Type B pancreatic cell (in vitro differentiated cells): ENCODE results near the gene MFSD6. TPM values are rescaled to one million over a fixed set of nuclear protein-coding genes. Genes with fewer than 3 reads are reported as not detected.

Experiments
- DNase-seq: peaks from one replicate; pipeline ENCODE4 v3.0.0; 2021; ENCODE audit warnings: mixed read lengths; ENCODE audit not compliant: unreplicated experiment; ENCODE audit errors: extremely low spot score
- H3K27ac Mint-ChIP-seq: 2 replicates; pipeline ENCODE4 v1.8.0; 2021; ENCODE audit warnings: mild to moderate bottlenecking, mixed read lengths
- H3K27me3 Mint-ChIP-seq: 2 replicates; pipeline ENCODE4 v1.8.0; 2021; ENCODE audit warnings: mixed read lengths
- H3K36me3 Mint-ChIP-seq: 2 replicates; pipeline ENCODE4 v1.8.0; 2021; ENCODE audit warnings: mixed read lengths
- H3K4me1 Mint-ChIP-seq: one replicate; pipeline ENCODE4 v1.8.0; 2021; ENCODE audit warnings: mixed read lengths; ENCODE audit not compliant: unreplicated experiment
- H3K4me3 Mint-ChIP-seq: 2 replicates; pipeline ENCODE4 v1.8.0; 2021; ENCODE audit warnings: mild to moderate bottlenecking, mixed read lengths
- H3K9me3 Mint-ChIP-seq: 2 replicates; pipeline ENCODE4 v1.8.0; 2021; ENCODE audit warnings: mixed read lengths
- CTCF ChIP-seq: fragments of 200-600 bp; sonication (generic); conservative IDR thresholded peaks from 2 replicates; pipeline ENCODE4 v1.5.0; 2021; ENCODE audit warnings: antibody characterized with exemption, mild to moderate bottlenecking
- total RNA-seq: library from RNA; stranded (reverse); gene quantifications from 2 replicates; pipeline ENCODE4 v1.2.1, GENCODE V29; 2021; ENCODE audit warnings: low replicate concordance

Gene MFSD6
- total RNA-seq, 1 donor from 2014 or later = 15.2 TPM

GRCh38 chr2:190512539-190513095 is 104.5 kb downstream of the MFSD6 start:
- no peak for DNase-seq
- Mint-ChIP-seq H3K27me3 (peaks cover 3% of the 10 kb centered on the region), H3K9me3 (no peaks in the 10 kb centered on the region), H3K27ac (no peak overlapping the region), H3K4me1 (no peaks in the 10 kb centered on the region), H3K36me3 (peaks cover 14% of the 10 kb centered on the region), H3K4me3 (no peak overlapping the region)
- TF ChIP-seq CTCF = no peak

- peaks cover 3% of the 10 kb centered on the region for H3K27me3 Mint-ChIP-seq
- no peak for DNase-seq
- no peak overlapping the region for H3K4me3 Mint-ChIP-seq
- H3K27ac Mint-ChIP-seq = no peak overlapping the region
- TF ChIP-seq CTCF = no peak
- no peaks in the 10 kb centered on the region for H3K9me3 Mint-ChIP-seq
- no peaks in the 10 kb centered on the region for H3K4me1 Mint-ChIP-seq
- peaks cover 10% of the 10 kb centered on the region for H3K36me3 Mint-ChIP-seq
Observed at GRCh38 chr2:190513877-190514276, 105.7 kb downstream of the MFSD6 start.

GRCh38 chr2:190514676-190515075 is 106.5 kb downstream of the MFSD6 start:
- no peaks in the 10 kb centered on the region for H3K9me3 Mint-ChIP-seq
- peaks cover 3% of the 10 kb centered on the region for H3K27me3 Mint-ChIP-seq
- H3K4me1 Mint-ChIP-seq = no peaks in the 10 kb centered on the region
- H3K36me3 Mint-ChIP-seq = peaks cover 10% of the 10 kb centered on the region
- no peak overlapping the region for H3K4me3 Mint-ChIP-seq
- no peak for DNase-seq
- no peak for TF ChIP-seq CTCF
- H3K27ac Mint-ChIP-seq = no peak overlapping the region

- Mint-ChIP-seq H3K27me3 (peaks cover 9% of the 10 kb centered on the region), H3K4me3 (no peak overlapping the region), H3K27ac (no peak overlapping the region), H3K36me3 (peaks cover 9% of the 10 kb centered on the region), H3K9me3 (no peaks in the 10 kb centered on the region), H3K4me1 (no peaks in the 10 kb centered on the region)
- no peak for TF ChIP-seq CTCF
- no peak for DNase-seq
Observed at GRCh38 chr2:190515687-190516086, 107.5 kb downstream of the MFSD6 start.

- no peak for TF ChIP-seq CTCF
- Mint-ChIP-seq H3K27me3 (peaks cover 19% of the 10 kb centered on the region), H3K9me3 (no peaks in the 10 kb centered on the region), H3K4me3 (no peak overlapping the region), H3K4me1 (no peaks in the 10 kb centered on the region), H3K36me3 (peaks cover 19% of the 10 kb centered on the region), H3K27ac (no peak overlapping the region)
- no peak for DNase-seq
Observed at GRCh38 chr2:190517468-190517867, 109.3 kb downstream of the MFSD6 start.
